Breast epithelium (tissue), 3 donors: ENCODE measurements around the gene HOXC10.

ENCODE experiments used
- POLR2A ChIP-seq: fragments of 450-650 bp; IDR thresholded peaks from one replicate; pipeline ENCODE4 v1.6.1; 2016; ENCODE audit warnings: antibody characterized with exemption, mild to moderate bottlenecking, moderate library complexity
- TF ChIP-seq, protein P1 (sequence below), 3 donors: fragments of 450-650 bp; IDR thresholded peaks; one replicate each; pipeline ENCODE4 v1.5.1; 2016 to 2017; ENCODE audit warnings: antibody characterized with exemption in 3 of 3, mild to moderate bottlenecking in 3 of 3, moderate library complexity in 3 of 3

- TF ChIP-seq POLR2A, result no peak
- TF ChIP-seq, protein P1, sequence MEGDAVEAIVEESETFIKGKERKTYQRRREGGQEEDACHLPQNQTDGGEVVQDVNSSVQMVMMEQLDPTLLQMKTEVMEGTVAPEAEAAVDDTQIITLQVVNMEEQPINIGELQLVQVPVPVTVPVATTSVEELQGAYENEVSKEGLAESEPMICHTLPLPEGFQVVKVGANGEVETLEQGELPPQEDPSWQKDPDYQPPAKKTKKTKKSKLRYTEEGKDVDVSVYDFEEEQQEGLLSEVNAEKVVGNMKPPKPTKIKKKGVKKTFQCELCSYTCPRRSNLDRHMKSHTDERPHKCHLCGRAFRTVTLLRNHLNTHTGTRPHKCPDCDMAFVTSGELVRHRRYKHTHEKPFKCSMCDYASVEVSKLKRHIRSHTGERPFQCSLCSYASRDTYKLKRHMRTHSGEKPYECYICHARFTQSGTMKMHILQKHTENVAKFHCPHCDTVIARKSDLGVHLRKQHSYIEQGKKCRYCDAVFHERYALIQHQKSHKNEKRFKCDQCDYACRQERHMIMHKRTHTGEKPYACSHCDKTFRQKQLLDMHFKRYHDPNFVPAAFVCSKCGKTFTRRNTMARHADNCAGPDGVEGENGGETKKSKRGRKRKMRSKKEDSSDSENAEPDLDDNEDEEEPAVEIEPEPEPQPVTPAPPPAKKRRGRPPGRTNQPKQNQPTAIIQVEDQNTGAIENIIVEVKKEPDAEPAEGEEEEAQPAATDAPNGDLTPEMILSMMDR (IDR thresholded peaks at IDR 0.05), result no peak
Observed at GRCh38 chr12:54036620-54037359, 51.8 kb downstream of the HOXC10 start.
